Endothelial cell (in vitro differentiated cells): ENCODE data around the gene YAF2. TPM values are rescaled to one million over a fixed set of nuclear protein-coding genes. Genes with fewer than 3 reads are reported as not detected.

Experiments used
- DNase-seq: peaks from one replicate; pipeline ENCODE4 v3.0.0; 2021; ENCODE audit warnings: low spot score
- H3K27ac Mint-ChIP-seq: one replicate; pipeline ENCODE4 v1.8.0; 2021; ENCODE audit warnings: mixed read lengths, inconsistent platforms; ENCODE audit not compliant: unreplicated experiment
- H3K27me3 Mint-ChIP-seq: one replicate; pipeline ENCODE4 v1.8.0; 2021; ENCODE audit warnings: mild to moderate bottlenecking, moderate library complexity, mixed read lengths, inconsistent platforms; ENCODE audit not compliant: unreplicated experiment
- H3K36me3 Mint-ChIP-seq: one replicate; pipeline ENCODE4 v1.8.0; 2021; ENCODE audit warnings: mild to moderate bottlenecking, low read depth, mixed read lengths, inconsistent platforms; ENCODE audit not compliant: unreplicated experiment
- H3K4me1 Mint-ChIP-seq: one replicate; pipeline ENCODE4 v1.8.0; 2021; ENCODE audit warnings: mild to moderate bottlenecking, mixed read lengths, inconsistent platforms; ENCODE audit not compliant: unreplicated experiment
- H3K4me3 Mint-ChIP-seq: one replicate; pipeline ENCODE4 v1.8.0; 2021; ENCODE audit warnings: mild to moderate bottlenecking, mixed read lengths, inconsistent platforms; ENCODE audit not compliant: unreplicated experiment
- H3K9me3 Mint-ChIP-seq: one replicate; pipeline ENCODE4 v1.8.0; 2021; ENCODE audit warnings: mixed read lengths, inconsistent platforms; ENCODE audit not compliant: unreplicated experiment
- CTCF ChIP-seq: fragments of 200-600 bp; sonication (generic); IDR thresholded peaks from one replicate; pipeline ENCODE4 v1.5.0; 2021; ENCODE audit warnings: antibody characterized with exemption; ENCODE audit not compliant: unreplicated experiment
- total RNA-seq: library from RNA; stranded (reverse); fragmentation: NEBNext Ultra II Directional; extraction: Animal tissue kit (Norgen Biotek cat#: 25700); gene quantifications from one replicate; pipeline ENCODE4 v1.2.1, GENCODE V29; 2021; ENCODE audit not compliant: unreplicated experiment

YAF2 gene
- total RNA-seq, 1 donor from 2014 or later = 23.2 TPM

- peaks cover 1% of the 10 kb centered on the region for H3K27me3 Mint-ChIP-seq
- no peaks in the 10 kb centered on the region for H3K36me3 Mint-ChIP-seq
- no peaks in the 10 kb centered on the region for H3K4me1 Mint-ChIP-seq
- DNase-seq = no peak
- no peak for TF ChIP-seq CTCF
- no peak overlapping the region for H3K4me3 Mint-ChIP-seq
- no peak overlapping the region for H3K27ac Mint-ChIP-seq
- H3K9me3 Mint-ChIP-seq = no peaks in the 10 kb centered on the region
Measured at GRCh38 chr12:42125388-42125767, 112.7 kb downstream of the YAF2 start.

- Mint-ChIP-seq H3K27ac (no peak overlapping the region), H3K36me3 (no peaks in the 10 kb centered on the region), H3K9me3 (no peaks in the 10 kb centered on the region)
Measured at GRCh38 chr12:42124764-42125387, 113.2 kb downstream of the YAF2 start.

GRCh38 chr12:42119085-42119633 lies 118.9 kb downstream of the YAF2 start:
- no peaks in the 10 kb centered on the region for H3K4me1 Mint-ChIP-seq
- H3K27me3 Mint-ChIP-seq = peaks cover 1% of the 10 kb centered on the region
- no peak overlapping the region for H3K4me3 Mint-ChIP-seq
- peaks cover 19% of the 10 kb centered on the region for H3K36me3 Mint-ChIP-seq
- H3K27ac Mint-ChIP-seq = no peak overlapping the region
- TF ChIP-seq CTCF = no peak
- H3K9me3 Mint-ChIP-seq = peaks cover 2% of the 10 kb centered on the region
- no peak for DNase-seq

More at GRCh38 chr12:42124764-42125387, 113.2 kb downstream of the YAF2 start:
- no peaks in the 10 kb centered on the region for H3K4me1 Mint-ChIP-seq
- H3K27me3 Mint-ChIP-seq = peaks cover 1% of the 10 kb centered on the region
- no peak for TF ChIP-seq CTCF
- H3K4me3 Mint-ChIP-seq = no peak overlapping the region
- no peak for DNase-seq

- no peak for DNase-seq
- H3K4me3 Mint-ChIP-seq = no peak overlapping the region
- peaks cover 5% of the 10 kb centered on the region for H3K9me3 Mint-ChIP-seq
- peaks cover 24% of the 10 kb centered on the region for H3K36me3 Mint-ChIP-seq
- peaks cover 1% of the 10 kb centered on the region for H3K27me3 Mint-ChIP-seq
- H3K4me1 Mint-ChIP-seq = no peaks in the 10 kb centered on the region
- H3K27ac Mint-ChIP-seq = no peak overlapping the region
- no peak for TF ChIP-seq CTCF
Measured at GRCh38 chr12:42118136-42118879, 119.7 kb downstream of the YAF2 start.

DNA sequence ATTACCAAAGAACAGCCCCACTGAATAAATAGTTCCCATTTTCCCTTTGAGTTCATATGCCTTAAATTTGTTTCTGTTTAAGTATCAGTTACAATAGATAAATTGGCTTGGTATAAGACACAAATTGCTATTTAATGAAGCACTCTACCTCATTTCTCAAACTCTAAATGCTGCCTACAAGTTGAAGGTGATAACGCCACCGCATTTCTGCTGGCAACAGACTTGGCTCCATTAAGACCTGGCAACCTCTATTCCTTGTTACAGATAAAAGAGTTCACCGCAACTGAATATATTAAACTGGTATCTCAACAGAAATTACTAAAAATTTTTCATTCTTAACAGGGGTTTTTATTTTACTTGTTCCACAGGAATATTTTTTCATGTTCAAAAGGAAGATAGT lies 129.0 kb downstream of the YAF2 start:
- H3K4me3 Mint-ChIP-seq = no peak overlapping the region
- H3K36me3 Mint-ChIP-seq = peaks cover 26% of the 10 kb centered on the region
- peaks cover 2% of the 10 kb centered on the region for H3K9me3 Mint-ChIP-seq
- TF ChIP-seq CTCF = no peak
- H3K27ac Mint-ChIP-seq = no peak overlapping the region
- H3K4me1 Mint-ChIP-seq = no peaks in the 10 kb centered on the region
- H3K27me3 Mint-ChIP-seq = no peaks in the 10 kb centered on the region
- DNase-seq = no peak
